HG03565 (cell line): ENCODE data around the gene TRIM67.

Source experiments
- ATAC-seq: cut with Tn5 transposase; IDR thresholded peaks from one replicate; pipeline ENCODE4 v1.9.1; 2021; ENCODE audit warnings: mild to moderate bottlenecking, moderate library complexity; ENCODE audit not compliant: unreplicated experiment

TRIM67 gene

GRCh38 chr1:231182317-231182716, 20.5 kb downstream of the TRIM67 start:
- no peak for ATAC-seq

- no peak for ATAC-seq
Measured at GRCh38 chr1:231183639-231184590, 22.1 kb downstream of the TRIM67 start.

DNA sequence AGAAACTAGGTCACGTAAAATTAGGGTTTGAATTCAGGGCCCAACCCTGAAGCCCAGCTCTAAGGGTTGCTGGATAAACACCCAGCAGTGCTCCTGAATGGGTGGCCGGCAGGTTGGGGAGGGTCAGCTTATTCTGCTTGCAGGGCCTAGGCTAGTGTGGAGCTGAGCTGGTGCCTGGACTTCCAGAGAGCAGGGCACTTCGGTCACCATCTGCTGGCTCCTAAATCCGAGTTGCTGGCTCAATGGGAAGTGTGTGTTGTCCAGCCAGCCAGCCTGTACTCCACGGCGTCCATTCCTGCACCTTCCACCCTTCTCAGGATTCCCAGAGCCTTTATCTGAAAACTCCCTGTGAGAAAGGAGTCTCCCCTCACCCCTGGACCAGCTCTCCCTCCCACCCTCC, 23.0 kb downstream of the TRIM67 start:
- ATAC-seq, result no peak

GRCh38 chr1:231185391-231185790, 23.5 kb downstream of the TRIM67 start:
- ATAC-seq, result no peak

- no peak for ATAC-seq
Measured at GRCh38 chr1:231186356-231187115, 24.7 kb downstream of the TRIM67 start.

DNA sequence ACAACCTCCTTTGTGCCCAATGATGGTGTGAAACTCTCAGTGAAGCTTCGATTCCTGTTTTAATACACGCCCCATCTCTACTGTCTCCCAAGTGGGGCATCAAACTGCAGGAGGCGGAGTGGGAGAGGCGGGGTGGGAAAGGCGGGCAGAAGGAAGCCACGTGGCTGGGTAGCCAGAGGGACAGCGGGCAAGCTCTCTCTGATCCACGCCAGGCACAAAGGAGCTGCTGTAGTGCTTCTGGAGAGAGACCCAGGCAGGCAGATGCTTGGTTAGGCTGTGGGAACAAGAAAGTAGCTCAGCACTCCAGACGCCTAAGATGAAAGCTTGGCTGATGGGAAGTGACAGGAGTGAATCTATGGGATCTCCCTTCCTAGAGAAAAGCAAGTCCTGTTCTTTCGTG, 25.7 kb downstream of the TRIM67 start:
- ATAC-seq, result no peak

DNA sequence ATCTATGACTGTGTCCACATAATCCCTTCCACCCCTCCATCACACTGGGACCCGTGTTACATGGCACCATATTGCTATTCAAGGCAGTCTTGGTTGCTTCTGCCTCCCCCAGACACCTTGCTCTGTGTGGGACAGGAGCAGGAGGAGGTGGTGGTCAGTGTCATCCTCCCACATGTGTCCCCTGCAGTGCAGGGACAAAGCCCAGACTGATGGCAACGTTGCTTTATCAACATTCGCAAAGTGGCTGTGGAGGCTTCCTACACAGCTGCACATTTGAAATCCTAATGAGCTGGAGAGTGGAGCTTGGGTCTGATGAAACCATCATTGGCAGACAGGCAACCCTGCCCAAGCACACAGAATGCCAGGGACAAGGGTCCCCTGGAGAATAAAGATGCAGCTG, 26.2 kb downstream of the TRIM67 start:
- no peak for ATAC-seq

GRCh38 chr1:231188768-231189167, 26.9 kb downstream of the TRIM67 start:
- no peak for ATAC-seq

DNA sequence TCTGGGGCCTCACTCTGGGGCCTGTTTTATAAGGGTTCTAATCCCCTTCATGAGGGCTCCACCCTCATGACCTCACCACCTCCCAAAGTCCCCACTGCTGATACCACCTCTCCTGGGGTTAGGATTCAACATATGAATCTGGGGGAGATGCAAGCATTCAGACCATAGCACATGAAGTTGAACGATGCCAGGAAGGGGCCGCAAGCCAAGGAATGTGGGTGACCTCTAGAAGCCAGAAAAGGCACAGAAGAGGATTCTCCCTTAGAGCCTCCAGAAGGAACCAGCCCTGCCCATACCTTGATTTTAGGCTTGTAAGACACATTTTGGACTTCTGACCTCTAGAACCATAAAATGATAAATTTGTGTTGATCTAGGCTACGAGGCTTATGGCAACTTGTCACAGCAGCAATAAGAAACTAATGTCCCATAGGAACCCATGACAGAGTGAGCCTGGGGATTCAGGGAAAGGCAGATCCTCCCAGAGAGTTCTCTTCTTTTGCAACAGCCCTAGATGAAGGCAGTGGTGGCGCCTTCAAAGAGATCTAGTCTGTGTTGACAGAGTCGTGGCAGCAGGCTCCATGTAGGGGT, 27.9 kb downstream of the TRIM67 start:
- ATAC-seq, result no peak

DNA sequence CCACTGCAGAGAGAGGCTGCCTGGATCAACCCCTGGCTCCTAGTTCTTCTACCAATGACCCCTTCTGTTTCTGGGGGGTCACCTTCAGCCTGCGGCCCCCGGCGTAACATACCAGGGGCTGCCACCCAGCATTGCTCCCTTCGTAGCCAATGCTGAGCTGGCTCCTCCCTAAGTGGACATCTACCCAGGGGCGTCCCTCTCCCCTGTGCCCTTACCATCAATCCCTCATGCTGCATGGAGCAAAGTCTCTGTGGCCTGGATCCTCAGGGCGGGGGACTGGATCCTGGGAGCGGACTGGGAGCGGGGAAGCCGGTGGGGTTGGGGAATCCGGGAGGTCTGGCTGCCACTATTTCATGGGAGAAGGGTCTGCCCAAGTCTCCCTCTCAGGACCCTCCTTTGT, 28.6 kb downstream of the TRIM67 start:
- ATAC-seq, result no peak

DNA sequence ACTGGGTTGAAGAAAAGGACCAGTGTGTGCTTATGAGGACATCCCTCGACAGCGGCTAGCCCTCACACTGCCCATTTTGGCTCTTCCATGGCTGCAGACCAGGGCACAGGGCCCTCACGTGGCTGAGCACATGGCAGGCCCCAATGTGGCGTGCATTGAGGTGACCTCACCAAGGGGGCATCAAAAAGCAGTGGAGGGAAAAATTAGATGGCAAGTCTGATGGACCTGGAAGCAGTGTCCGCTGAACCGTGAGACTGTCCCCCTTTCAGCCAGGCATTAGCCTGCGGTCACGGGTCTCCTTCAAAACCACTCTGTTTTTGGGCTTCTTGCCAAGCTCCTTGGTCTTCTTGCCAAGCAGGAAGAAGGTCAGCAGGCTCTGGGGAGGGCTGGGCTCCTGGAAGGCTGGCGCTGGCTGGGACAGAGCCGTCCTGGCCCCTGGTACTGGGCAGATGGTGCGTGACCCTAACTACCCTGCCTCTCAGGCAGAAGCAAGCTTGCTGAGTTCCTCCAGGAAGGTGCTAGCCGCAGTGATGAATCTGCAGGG, 30.8 kb downstream of the TRIM67 start:
- ATAC-seq, result no peak

GRCh38 chr1:231193710-231194340, 32.0 kb downstream of the TRIM67 start:
- no peak for ATAC-seq

DNA sequence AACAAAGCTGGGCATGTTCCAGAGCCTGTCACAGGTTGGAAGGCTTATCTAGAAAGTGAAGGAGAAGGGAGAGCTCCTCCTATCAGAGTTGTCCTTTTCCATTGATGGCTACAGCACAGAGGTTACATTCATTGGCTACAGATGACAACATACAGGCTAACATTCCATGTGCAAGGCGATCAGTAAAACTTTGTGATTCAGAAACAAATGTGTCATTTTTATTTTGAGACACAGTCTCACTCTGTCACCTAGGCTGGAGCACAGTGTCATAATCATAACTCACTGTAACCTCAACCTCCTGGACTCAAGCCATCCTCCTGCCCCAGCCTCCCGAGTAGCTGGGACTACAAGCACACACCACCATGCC, 32.6 kb downstream of the TRIM67 start:
- ATAC-seq, result no peak

GRCh38 chr1:231194843-231195516, 33.1 kb downstream of the TRIM67 start:
- ATAC-seq, result no peak

GRCh38 chr1:231196307-231196706, 34.4 kb downstream of the TRIM67 start:
- ATAC-seq, result no peak

DNA sequence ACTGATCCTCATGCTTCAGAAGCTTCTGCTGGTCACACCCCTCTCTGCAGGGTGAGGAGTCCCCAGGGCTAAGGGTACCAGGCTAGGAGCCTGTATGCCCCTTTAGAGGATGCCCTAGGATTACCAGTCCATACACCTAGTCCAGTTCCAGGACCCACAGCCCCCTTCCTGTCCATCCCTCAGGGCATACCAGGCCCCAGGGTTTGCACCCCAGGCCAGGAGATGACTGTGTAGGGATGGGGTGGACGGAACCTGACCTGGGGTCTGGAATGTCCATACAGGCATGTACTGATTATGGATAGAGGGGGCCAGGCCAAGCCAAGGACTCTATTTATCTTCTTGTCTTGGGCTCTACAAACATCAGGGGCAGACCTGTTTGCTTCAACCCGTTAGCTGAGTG, 34.9 kb downstream of the TRIM67 start:
- ATAC-seq, result no peak

DNA sequence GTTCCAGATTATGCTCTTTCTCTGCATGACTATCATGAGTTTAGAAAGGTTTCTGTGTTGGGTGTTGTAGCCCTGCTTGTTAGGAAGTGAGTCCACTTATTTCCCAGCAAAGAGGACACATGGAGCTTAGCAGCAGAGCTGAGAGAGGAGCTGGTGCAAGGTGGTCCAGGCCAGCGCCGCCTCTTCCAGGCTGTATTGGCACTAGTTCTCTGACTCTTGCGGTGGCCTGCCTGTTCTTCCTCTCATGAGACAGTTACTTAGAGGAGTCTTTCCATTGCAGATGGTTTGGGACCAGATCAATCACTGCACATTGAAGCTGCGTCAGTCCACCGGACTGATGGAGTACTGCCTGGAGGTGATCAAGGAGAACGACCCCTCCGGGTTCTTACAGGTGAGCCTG, 38.0 kb downstream of the TRIM67 start:
- ATAC-seq, result no peak

- no peak for ATAC-seq
Measured at GRCh38 chr1:231200388-231201031, 38.7 kb downstream of the TRIM67 start.

GRCh38 chr1:231201375-231201978, 39.6 kb downstream of the TRIM67 start:
- ATAC-seq, result no peak
